GM12801 (cell line): ENCODE data around the gene ADCY5.

ENCODE experiments used
- TF ChIP-seq, protein P1 (sequence below): IDR thresholded peaks from one replicate; pipeline ENCODE4 v1.5.1; 2011; ENCODE audit warnings: control low read depth; ENCODE audit not compliant: insufficient read length; ENCODE audit errors: extremely low read depth

The ADCY5 gene

DNA sequence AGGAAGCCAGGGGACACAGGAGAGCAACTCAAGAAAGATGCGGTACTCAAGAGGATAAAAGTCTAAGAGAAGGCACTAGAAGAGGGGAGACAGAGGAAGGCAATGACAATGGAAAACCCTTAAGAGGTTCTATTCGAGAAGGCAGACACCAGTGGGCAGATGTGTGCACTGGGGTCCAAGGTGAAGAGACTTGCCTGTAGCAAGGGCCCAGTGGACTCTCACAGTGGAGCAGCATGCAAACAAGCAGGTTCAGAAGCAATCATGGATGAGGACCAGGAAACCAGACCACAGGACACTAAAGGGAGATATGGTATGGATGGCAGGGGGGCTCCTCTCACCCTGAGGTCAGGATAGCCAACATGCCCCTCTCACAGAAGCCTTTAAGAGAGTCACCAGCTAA, 2.7 kb downstream of the ADCY5 start:
- TF ChIP-seq, protein P1, sequence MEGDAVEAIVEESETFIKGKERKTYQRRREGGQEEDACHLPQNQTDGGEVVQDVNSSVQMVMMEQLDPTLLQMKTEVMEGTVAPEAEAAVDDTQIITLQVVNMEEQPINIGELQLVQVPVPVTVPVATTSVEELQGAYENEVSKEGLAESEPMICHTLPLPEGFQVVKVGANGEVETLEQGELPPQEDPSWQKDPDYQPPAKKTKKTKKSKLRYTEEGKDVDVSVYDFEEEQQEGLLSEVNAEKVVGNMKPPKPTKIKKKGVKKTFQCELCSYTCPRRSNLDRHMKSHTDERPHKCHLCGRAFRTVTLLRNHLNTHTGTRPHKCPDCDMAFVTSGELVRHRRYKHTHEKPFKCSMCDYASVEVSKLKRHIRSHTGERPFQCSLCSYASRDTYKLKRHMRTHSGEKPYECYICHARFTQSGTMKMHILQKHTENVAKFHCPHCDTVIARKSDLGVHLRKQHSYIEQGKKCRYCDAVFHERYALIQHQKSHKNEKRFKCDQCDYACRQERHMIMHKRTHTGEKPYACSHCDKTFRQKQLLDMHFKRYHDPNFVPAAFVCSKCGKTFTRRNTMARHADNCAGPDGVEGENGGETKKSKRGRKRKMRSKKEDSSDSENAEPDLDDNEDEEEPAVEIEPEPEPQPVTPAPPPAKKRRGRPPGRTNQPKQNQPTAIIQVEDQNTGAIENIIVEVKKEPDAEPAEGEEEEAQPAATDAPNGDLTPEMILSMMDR, result no peak

DNA sequence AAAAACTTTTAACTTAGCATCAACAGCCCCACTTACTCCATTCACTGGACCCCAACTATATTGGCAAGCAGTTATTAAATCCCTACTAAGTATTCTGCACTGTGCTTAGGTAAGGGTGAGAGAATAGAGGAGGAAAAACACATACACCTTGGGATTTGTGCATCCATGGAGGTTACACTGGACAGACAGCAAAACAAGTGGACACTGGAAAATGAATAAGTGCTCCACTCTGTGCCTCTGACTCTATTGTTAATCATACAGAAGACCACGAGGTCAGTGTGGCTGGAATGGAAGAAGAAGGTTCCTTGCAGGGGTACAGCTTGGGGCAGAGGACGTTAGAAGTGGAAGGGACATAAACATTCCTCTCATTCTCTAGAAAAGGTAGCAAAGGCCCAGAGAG, 3.2 kb downstream of the ADCY5 start:
- TF ChIP-seq, protein P1, result no peak

DNA sequence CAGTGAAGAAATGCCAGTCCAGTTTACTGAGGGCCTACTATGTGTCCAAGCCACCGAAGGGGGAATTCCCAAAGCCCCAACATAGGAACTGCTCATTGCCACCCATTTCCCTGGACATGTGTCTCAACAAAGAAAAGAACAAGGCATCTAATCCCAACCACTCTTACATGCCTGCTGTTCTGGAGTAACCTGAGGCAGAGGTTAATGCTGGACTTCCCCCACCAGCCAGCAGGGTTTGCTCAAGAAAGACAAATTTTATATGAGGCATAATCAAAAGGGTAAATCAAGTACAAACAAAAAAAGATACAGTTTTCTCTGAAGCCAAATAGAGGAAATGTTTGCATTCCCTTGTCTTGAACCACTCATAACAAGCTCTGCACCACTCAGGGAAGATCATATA, 4.1 kb downstream of the ADCY5 start:
- TF ChIP-seq, protein P1, result no peak

DNA sequence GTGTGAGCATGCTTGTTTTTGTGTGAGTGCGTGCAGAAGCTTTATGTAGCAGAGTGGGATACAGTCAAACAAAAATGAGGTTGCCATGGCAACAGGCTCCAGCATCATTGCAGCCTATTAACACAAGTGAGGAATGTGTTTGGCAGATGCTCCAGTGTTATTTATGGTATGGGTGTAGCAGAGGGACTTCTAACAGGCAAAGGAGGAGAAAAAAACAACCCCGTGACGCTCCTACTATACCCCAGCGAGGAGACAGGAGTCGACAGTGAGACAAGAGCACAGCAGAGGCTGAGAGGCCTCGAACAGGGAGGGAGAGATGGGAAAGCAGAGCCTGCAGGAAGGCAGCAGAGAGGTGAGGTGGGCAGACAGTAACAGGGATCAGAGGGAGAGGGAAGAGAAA, 4.9 kb downstream of the ADCY5 start:
- TF ChIP-seq, protein P1, result no peak

DNA sequence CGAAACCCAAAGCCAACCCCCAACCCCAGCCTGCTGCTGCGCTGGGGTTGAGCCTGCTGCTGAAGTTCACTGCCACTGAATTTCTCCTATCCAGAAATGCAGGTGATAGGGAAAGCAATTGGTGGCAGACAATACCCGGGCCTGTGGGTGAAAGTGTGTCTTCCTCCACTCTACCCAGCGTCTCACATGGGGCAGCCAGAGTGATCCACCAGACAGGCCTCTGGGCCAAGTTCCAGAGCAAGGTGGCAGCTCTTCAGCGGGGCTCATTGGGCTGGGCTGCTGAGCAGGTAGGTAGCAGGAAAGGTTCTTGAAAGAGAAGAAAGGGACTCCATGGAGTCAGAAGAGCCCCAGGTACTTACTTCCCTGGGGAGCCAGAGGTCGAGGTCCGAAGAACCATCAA, 6.0 kb downstream of the ADCY5 start:
- TF ChIP-seq, protein P1, result no peak

DNA sequence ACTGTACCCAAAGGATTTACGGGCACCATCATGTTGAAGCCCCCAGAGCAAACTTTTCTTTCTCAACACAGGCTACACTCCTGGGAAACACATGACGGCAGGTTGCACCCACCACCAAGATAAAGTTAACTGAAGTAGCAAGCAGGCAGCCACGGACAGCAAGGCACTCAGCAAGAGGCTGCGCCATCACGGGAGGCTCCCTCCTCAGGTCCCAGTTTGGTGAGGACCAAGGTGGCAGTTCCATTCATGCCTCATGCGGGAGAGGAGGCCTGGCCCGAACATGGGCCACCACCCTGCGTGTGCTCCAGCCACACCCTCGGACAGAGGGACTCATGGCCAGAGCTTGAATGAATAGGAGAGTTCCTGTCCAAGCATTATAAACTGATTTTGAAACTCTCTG, 6.8 kb downstream of the ADCY5 start:
- TF ChIP-seq, protein P1, result no peak

DNA sequence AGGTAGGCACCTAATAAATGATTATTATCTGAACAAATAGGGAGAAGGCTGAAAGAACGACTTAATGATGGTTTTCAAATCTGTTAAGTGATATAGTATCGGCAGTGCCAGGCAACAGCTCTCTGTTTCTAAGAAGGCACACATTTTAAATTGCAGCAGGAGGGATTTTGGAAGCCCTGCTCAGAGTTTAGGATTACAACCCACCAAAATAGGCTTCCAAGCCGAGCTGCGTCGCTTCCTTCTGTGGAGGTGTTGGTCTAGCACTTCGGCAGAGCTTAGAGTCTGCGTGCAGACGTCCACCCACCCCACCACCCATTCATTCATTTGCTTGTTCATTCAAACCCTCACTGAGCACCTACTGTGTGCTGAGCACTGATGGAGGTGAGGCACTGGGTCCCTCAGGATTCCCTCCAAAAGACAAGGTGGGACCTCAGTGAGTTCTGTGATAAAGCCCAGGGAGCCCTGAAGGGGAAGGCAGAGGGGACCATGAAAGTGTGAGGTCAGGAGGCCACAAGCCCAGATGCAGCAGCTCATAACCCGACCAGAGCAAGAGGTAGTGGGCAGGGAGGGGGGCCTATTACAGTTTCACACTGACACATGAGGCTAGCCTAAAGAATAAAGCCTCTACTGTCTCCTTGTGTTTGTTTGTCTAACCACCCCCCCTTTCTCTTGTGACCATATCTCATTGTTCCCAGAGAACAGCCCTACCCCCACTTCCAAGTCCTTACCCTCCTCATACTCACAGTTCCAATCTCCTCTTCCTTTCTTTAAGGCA, 8.9 kb downstream of the ADCY5 start:
- TF ChIP-seq, protein P1, result no peak
